T-cell (primary cell): ENCODE data around the gene POU2F3. TPM values are rescaled to one million over a fixed set of nuclear protein-coding genes. Genes with fewer than 3 reads are reported as not detected.

Experiments
- ATAC-seq, 4 experiments: fragments of 200-7000 bp in 3 of 4; fragments of 150-1000 bp in 1 of 4; cut with Tn5 transposase; replicated peaks in 1 of 4; 1 replicate in 3 of 4; 2 replicates in 1 of 4; pipeline ENCODE4 v1.10.0; 2021; ENCODE audit warnings: moderate library complexity in 3 of 4, mild to moderate bottlenecking in 2 of 4, moderate number of reproducible peaks in 1 of 4
- CTCF ChIA-PET, 2 donors: fragments of 300-600 bp; sonication (Branson Sonifier 250); formaldehyde crosslinking; loops; one replicate each; lab custom pipeline; 2022; ENCODE audit warnings: antibody characterized with exemption in 2 of 2; lab: Charles Lee
- POLR2A ChIA-PET, 2 donors: fragments of 300-600 bp; sonication (Branson Sonifier 250); formaldehyde crosslinking; loops; one replicate each; lab custom pipeline; 2022; ENCODE audit warnings: antibody characterized with exemption in 2 of 2; lab: Charles Lee
- DNase-seq, 35 experiments: peaks; one replicate each; pipeline versions ENCODE4 v3.0.0 to v3.0.0-alpha.2; 2013 to 2023
- H3K27ac ChIP-seq: one replicate; pipeline ENCODE4 v1.5.1; 2013; ENCODE audit warnings: low read length
- H3K27me3 ChIP-seq, 2 experiments: replicated peaks in 1 of 2; 1 replicate in 1 of 2; 2 replicates in 1 of 2; pipeline versions ENCODE4 v1.6.1 to v1.7.0; 2013; ENCODE audit warnings: low read length in 1 of 2, mixed read lengths in 1 of 2; ENCODE audit not compliant: control insufficient read depth in 2 of 2, insufficient read depth in 2 of 2; ENCODE audit errors: extremely low read depth in 1 of 2
- H3K36me3 ChIP-seq, 2 donors: 1 replicate in 1 of 2; 2 replicates in 1 of 2; pipeline versions ENCODE4 v1.6.1 to v1.7.0; 2013; ENCODE audit warnings: low read length in 1 of 2; ENCODE audit not compliant: control insufficient read depth in 2 of 2, insufficient read depth in 1 of 2; ENCODE audit errors: extremely low read depth in 1 of 2
- H3K4me1 ChIP-seq, 2 experiments: 1 replicate in 1 of 2; 2 replicates in 1 of 2; pipeline versions ENCODE4 v1.6.1 to v1.7.0; 2013; ENCODE audit warnings: low read length in 2 of 2, mixed read lengths in 1 of 2; ENCODE audit not compliant: insufficient read depth in 2 of 2, control insufficient read depth in 1 of 2; ENCODE audit errors: extremely low read depth in 1 of 2
- H3K4me3 ChIP-seq, 2 donors: 1 replicate in 1 of 2; 2 replicates in 1 of 2; pipeline versions ENCODE4 v1.5.1 to v1.7.0; 2013; ENCODE audit warnings: mild to moderate bottlenecking in 2 of 2, low read length in 1 of 2, moderate library complexity in 1 of 2; ENCODE audit not compliant: control insufficient read depth in 1 of 2; ENCODE audit errors: extremely low read depth in 1 of 2
- H3K9me3 ChIP-seq: 2 replicates; pipeline ENCODE4 v1.7.0; 2013
- H3K27ac Mint-ChIP-seq, 2 donors: one replicate each; pipeline ENCODE4 v1.8.0; 2020 to 2021; ENCODE audit warnings: mild to moderate bottlenecking in 2 of 2, mixed read lengths in 2 of 2
- H3K27me3 Mint-ChIP-seq, 2 donors: one replicate each; pipeline ENCODE4 v1.8.0; 2021 to 2022; ENCODE audit warnings: mixed read lengths in 2 of 2
- H3K36me3 Mint-ChIP-seq: one replicate; pipeline ENCODE4 v1.8.0; 2021; ENCODE audit warnings: mixed read lengths
- H3K4me1 Mint-ChIP-seq, 3 donors: one replicate each; pipeline ENCODE4 v1.8.0; 2020 to 2022; ENCODE audit warnings: mixed read lengths in 3 of 3, mild to moderate bottlenecking in 1 of 3
- H3K4me3 Mint-ChIP-seq, 3 donors: one replicate each; pipeline ENCODE4 v1.8.0; 2020 to 2022; ENCODE audit warnings: mild to moderate bottlenecking in 3 of 3, mixed read lengths in 3 of 3, moderate library complexity in 3 of 3
- H3K9me3 Mint-ChIP-seq, 3 donors: one replicate each; pipeline ENCODE4 v1.8.0; 2020 to 2022; ENCODE audit warnings: mixed read lengths in 3 of 3
- WGBS: methylation state at CpG from one replicate; pipeline ENCODE4 v1.1.5; 2013; ENCODE audit warnings: missing lambda C conversion rate; ENCODE audit not compliant: insufficient coverage; 5-methylcytosine and 5-hydroxymethylcytosine counted together
- total RNA-seq, 35 experiments: library from RNA in 6 of 35; stranded (reverse) in 6 of 35; fragments of 120-200 nt in 1 of 35; gene quantifications; one replicate each; pipeline versions ENCODE4 v1.2.1 to v1.2.4 and lab custom pipeline; 2013 to 2026

The POU2F3 gene
- total RNA-seq, 5 donors from 2014 or later (not counting 1 experiment from before 2014, with no cell fraction given), result not detected

DNA sequence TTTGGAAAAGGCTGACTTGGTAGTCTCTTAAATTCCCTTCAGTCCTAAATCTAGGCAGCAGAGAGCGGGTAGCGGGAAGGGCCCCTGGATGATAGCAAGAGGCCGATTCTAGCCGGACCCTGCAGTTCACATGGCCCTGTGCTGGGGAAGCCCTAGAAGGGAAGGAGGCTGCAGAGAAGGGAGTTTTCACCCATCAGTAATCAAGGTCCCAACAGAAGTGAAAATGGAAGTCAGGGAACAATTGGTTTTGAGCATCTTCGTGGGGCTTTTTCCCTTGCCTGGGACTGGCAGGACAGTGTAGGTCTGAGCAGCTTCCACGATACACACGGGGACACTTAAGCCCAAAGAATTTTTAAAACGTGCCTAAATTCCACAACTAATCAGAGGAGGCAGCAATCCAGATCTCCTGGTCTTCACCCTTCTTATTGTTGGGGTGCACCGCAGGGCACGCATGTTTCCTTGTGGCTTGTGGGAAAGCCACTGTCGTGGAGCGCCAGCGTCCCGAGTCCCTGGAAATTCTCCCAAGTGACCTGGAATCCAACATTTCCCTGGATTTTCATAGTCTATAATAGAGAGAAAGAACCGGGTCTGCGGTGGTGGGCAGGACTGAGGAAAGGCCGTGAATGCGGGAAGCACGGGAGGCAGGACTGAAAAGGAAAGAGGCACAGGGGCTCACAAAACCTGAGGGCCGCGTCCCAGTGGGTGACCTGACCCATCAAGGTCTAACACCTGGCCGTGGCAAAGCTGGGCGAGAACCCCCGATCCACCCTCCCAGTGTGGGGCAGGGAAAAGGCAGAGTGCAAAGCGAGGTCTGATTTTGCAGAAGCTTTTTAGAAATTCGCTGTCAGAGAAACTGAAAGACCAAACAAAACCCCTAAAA lies 30.0 kb upstream of the POU2F3 start:
- Mint-ChIP-seq H3K4me3 (peak overlapping the region; percentile 82 to 96 (median 87)), H3K4me1 (peaks cover 16 to 25% (median 16%) of the 10 kb centered on the region in 3 donors), H3K27ac (peak overlapping the region; percentile 47 to 64), H3K9me3 (no peaks in the 10 kb centered on the region), H3K27me3 (peaks cover 29 to 38% of the 10 kb centered on the region in 2 donors), H3K36me3 (no peaks in the 10 kb centered on the region)
- Histone ChIP-seq H3K27me3 (peaks cover 0 to 24% of the 10 kb centered on the region in 2 experiments), H3K9me3 (no peaks in the 10 kb centered on the region), H3K4me1 (peaks cover 0 to 20% of the 10 kb centered on the region in 2 experiments), H3K4me3 (peak overlapping the region; percentile 56 to 88), H3K27ac (no peak overlapping the region), H3K36me3 (no peaks in the 10 kb centered on the region)
- ChIA-PET CTCF (no interaction called here), POLR2A (no interaction called here)
- DNase-seq (no peak), ATAC-seq (no peak)
- WGBS, result 13% methylated on average over 11 of the region's 26 CpGs

DNA sequence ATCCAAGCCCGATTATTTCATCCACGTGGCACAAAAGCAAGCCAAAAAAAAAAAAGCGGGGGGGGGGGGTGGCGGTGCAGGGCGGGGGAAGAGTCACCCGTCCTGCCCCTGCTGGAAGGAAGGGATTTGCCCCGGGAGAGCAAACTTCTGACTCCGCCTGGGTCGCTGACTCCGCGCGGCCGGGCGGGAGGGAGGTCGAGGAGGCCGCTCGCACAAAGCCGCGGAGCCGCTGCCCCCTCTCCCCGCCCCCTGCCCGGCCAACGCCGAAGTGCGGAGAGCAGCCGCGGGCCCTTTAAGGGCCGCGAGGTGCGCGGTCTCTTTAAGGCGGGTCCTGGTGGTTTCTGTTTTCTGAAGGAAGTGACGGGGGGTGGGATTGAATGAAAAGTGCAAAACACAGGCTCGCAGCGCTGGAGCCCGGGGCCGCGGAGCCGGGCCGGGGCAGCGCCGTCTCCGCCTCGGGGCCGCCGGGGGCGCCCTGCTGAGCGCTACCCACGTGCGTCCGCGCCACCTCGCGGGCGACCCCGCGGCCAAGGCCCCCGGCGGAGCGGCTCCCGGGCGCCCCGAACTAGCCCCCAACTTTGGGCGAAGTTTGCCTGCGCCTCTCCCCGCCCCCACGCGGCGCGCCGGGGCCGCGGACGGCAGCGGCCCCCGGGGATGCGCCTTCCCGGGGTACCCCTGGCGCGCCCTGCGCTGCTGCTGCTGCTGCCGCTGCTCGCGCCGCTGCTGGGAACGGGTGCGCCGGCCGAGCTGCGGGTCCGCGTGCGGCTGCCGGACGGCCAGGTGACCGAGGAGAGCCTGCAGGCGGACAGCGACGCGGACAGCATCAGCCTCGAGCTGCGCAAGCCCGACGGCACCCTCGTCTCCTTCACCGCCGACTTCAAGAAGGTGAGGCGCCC lies 29.1 kb upstream of the POU2F3 start, which contains the start of gene OAF:
OAF (plus strand) TSS at position 407 of the 896 bp plus-strand sequence; CDS start at position 655, 248 bp downstream.
- under 1% methylated on average over 101 of the region's 108 CpGs for WGBS

DNA sequence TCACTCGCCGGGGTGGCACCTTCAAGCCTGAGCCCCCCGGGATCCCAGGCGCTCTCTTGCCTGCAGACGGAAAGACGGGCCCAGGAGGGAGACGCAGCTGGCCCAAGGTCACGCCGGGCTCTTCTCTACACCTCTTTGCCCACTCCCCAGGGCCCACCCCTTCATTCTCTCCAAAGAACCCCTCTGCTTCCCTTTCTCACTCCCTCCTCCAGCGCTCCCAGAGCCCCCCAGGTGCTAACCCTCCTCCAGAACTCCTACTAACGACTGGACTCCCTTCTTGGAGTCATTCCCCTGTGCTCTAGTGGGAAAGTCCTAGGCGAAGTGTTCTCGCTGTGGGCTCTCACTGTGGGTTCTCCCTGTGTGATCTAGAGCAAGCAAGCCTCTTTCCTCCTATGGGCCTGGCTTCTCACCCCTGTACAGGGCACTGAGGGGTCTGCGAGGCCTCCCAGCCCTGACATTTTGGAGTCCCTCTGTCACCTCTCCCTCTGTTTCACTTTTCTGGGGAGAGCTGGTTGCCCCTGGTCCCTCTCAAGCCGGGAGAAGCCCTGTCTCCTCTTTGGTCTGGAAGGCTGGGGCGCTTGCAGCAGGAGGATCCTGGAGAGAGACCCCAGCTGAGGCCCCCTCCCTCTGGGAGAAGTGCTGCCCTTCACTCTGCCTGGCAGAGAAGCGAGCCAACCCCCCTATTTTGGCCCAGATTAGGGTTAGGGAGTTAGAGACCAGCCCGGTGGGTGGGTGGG lies 28.2 kb upstream of the POU2F3 start:
- H3K36me3 Mint-ChIP-seq, result no peaks in the 10 kb centered on the region
- peak overlapping the region; percentile 88 to 96 (median 91) for H3K4me3 Mint-ChIP-seq
- peak overlapping the region in 1 of 2 donors; percentile 78 for H3K27ac Mint-ChIP-seq
- H3K27me3 Mint-ChIP-seq, result peaks cover 19 to 31% of the 10 kb centered on the region in 2 donors
- ChIA-PET POLR2A (no interaction called here), CTCF (no interaction called here)
- ATAC-seq (peak; percentile 7 to 24 (median 16)), DNase-seq (no peak)
- peaks cover 0 to 20% of the 10 kb centered on the region in 2 experiments for H3K4me1 ChIP-seq
- no peaks in the 10 kb centered on the region for H3K9me3 Mint-ChIP-seq
- WGBS, result 22% methylated on average over 15 of the region's 18 CpGs
- no peaks in the 10 kb centered on the region for H3K9me3 ChIP-seq
- H3K27me3 ChIP-seq, result peaks cover 0 to 24% of the 10 kb centered on the region in 2 experiments
- H3K27ac ChIP-seq, result no peak overlapping the region
- peak overlapping the region; percentile 45 to 77 for H3K4me3 ChIP-seq
- H3K36me3 ChIP-seq, result no peaks in the 10 kb centered on the region
- peaks cover 16 to 25% (median 16%) of the 10 kb centered on the region in 3 donors for H3K4me1 Mint-ChIP-seq

More for the DNA sequence above, 29.1 kb upstream of the POU2F3 start, which contains the start of gene OAF:
- CTCF ChIA-PET, result no interaction called here
- H3K36me3 Mint-ChIP-seq, result no peaks in the 10 kb centered on the region
- H3K4me3 Mint-ChIP-seq, result peak within 1 kb of the TSS; percentile 88 to 96 (median 91)
- no peaks in the 10 kb centered on the region for H3K9me3 Mint-ChIP-seq
- Histone ChIP-seq H3K9me3 (no peaks in the 10 kb centered on the region), H3K4me1 (peaks cover 0 to 20% of the 10 kb centered on the region in 2 experiments), H3K36me3 (no peaks in the 10 kb centered on the region), H3K27ac (no peak within 1 kb of the TSS), H3K27me3 (peaks cover 0 to 24% of the 10 kb centered on the region in 2 experiments), H3K4me3 (peak within 1 kb of the TSS; percentile 56 to 88)
- peak within 1 kb of the TSS; percentile 47 to 78 for H3K27ac Mint-ChIP-seq
- ATAC-seq (peak; percentile 87 to 95 (median 91)), DNase-seq (peak; percentile 4 to 75 (median 47))
- peaks cover 23 to 38% of the 10 kb centered on the region in 2 donors for H3K27me3 Mint-ChIP-seq
- peaks cover 16 to 25% (median 16%) of the 10 kb centered on the region in 3 donors for H3K4me1 Mint-ChIP-seq
- POLR2A ChIA-PET, result no interaction called here

DNA sequence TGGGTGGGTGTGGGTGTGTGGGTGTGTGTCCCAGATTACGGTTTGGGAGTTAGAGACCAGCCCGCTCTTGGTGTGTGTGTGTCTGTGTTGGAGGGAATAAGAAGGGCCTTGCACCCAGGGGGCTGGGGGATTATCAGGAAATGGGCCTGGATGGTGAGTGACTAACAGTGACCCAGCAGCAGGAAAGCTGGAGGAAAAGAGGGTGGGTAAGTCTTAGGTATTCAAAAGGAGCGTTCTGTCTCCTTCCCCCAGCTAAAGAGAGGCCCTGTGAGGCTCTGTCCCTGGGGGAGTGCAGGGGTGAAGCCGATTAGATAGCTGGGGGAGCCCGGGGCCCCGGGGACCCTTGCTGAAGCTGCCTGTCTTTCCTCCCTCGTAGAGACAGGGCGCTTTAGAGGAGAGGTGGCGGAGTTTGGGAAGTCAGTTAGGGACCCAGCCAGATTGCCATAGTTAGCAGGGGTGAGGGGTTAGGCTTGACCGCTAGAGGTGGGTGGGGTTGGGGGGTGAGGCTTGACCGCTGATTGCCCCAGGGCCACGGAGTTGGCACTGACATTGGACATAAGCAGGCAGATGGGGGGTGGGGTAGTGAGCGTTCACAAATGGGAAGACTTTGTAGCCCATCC lies 27.6 kb upstream of the POU2F3 start:
- Mint-ChIP-seq H3K4me3 (peak overlapping the region; percentile 54 to 96 (median 59)), H3K36me3 (no peaks in the 10 kb centered on the region), H3K4me1 (peaks cover 16 to 25% (median 16%) of the 10 kb centered on the region in 3 donors), H3K27ac (no peak overlapping the region), H3K27me3 (peaks cover 14 to 29% of the 10 kb centered on the region in 2 donors), H3K9me3 (no peaks in the 10 kb centered on the region)
- Histone ChIP-seq H3K4me3 (no peak overlapping the region), H3K27me3 (peaks cover 0 to 24% of the 10 kb centered on the region in 2 experiments), H3K27ac (no peak overlapping the region), H3K36me3 (no peaks in the 10 kb centered on the region), H3K4me1 (peaks cover 0 to 20% of the 10 kb centered on the region in 2 experiments), H3K9me3 (no peaks in the 10 kb centered on the region)
- DNase-seq (no peak), ATAC-seq (no peak)
- CTCF ChIA-PET, result no interaction called here
- WGBS, result 78% methylated on average over 8 of the region's 13 CpGs
- POLR2A ChIA-PET, result no interaction called here

DNA sequence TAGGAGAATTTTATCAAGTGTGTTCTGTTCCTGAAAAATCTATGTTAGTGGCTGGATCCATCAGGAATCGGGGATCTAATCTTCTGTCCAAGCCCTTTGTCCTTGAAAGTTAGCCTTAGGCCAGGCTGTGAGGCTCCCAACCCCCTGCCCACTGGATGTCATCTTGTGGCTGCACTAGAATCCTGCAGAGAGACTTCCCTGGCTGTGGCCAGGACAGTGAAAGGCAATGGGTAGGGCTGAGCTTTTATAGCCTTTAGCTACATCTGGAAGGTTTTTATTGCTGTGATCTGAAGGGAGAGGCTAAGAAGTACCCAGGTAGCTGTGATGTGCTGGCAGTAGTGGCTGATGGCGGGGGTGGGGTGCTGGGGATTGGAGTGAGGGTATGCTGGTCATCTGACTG lies 27.0 kb upstream of the POU2F3 start:
- H3K4me3 ChIP-seq, result no peak overlapping the region
- Mint-ChIP-seq H3K27me3 (peaks cover 8 to 23% of the 10 kb centered on the region in 2 donors), H3K27ac (peak overlapping the region in 1 of 2 donors; percentile 39), H3K4me1 (peaks cover 16 to 24% (median 16%) of the 10 kb centered on the region in 3 donors), H3K36me3 (no peaks in the 10 kb centered on the region), H3K9me3 (no peaks in the 10 kb centered on the region), H3K4me3 (peak overlapping the region in 2 of 3 donors; percentile 24 to 96)
- H3K27me3 ChIP-seq, result peaks cover 0 to 22% of the 10 kb centered on the region in 2 experiments
- H3K36me3 ChIP-seq, result no peaks in the 10 kb centered on the region
- 88% methylated on average over 1 of the region's 2 CpGs for WGBS
- CTCF ChIA-PET, result no interaction called here
- H3K9me3 ChIP-seq, result no peaks in the 10 kb centered on the region
- no peak overlapping the region for H3K27ac ChIP-seq
- peaks cover 0 to 20% of the 10 kb centered on the region in 2 experiments for H3K4me1 ChIP-seq
- DNase-seq (no peak), ATAC-seq (no peak)
- POLR2A ChIA-PET, result no interaction called here
